Activated naive CD4-positive, alpha-beta T cell treated with anti-CD3 and anti-CD28 coated beads, Interleukin-2, amount 50 U/mL, for 16 hours (primary cell): Measurements from ENCODE around the gene ACSF3.
"Not testable (repeated sequence)": the region's sequence is repeated elsewhere in the genome, so short reads cannot be mapped to it uniquely, and the experiment has no call there.

ENCODE experiments used
- DNase-seq: peaks from one replicate; pipeline ENCODE4 v3.0.0-alpha.2; 2020

ACSF3 gene

GRCh38 chr16:89177501-89177900 is 83.8 kb downstream of the ACSF3 start:
- no peak for DNase-seq

GRCh38 chr16:89178453-89179147 is 84.9 kb downstream of the ACSF3 start:
- no peak for DNase-seq

- DNase-seq, result no peak
Measured at GRCh38 chr16:89179148-89179484, 85.5 kb downstream of the ACSF3 start.

- no peak for DNase-seq
Measured at GRCh38 chr16:89179656-89180315, 86.1 kb downstream of the ACSF3 start.

- no peak for DNase-seq
Measured at GRCh38 chr16:89183463-89183862, 89.8 kb downstream of the ACSF3 start.

GRCh38 chr16:89183975-89184676 is 90.5 kb downstream of the ACSF3 start:
- DNase-seq, result no peak

- DNase-seq, result no peak
Measured at GRCh38 chr16:89184677-89184932, 91.0 kb downstream of the ACSF3 start.

GRCh38 chr16:89184933-89185794 is 91.5 kb downstream of the ACSF3 start:
- DNase-seq, result no peak

GRCh38 chr16:89185887-89186592 is 92.4 kb downstream of the ACSF3 start:
- DNase-seq, result not testable (repeated sequence)

GRCh38 chr16:89186593-89187031 is 93.0 kb downstream of the ACSF3 start:
- DNase-seq, result not testable (repeated sequence)

GRCh38 chr16:89187032-89187769 is 93.5 kb downstream of the ACSF3 start:
- DNase-seq, result peak; percentile 60

GRCh38 chr16:89187770-89188392 is 94.2 kb downstream of the ACSF3 start:
- DNase-seq, result no peak

GRCh38 chr16:89188471-89189357 is 95.1 kb downstream of the ACSF3 start:
- DNase-seq, result not testable (repeated sequence)

GRCh38 chr16:89189358-89190025 is 95.8 kb downstream of the ACSF3 start:
- no peak for DNase-seq

- DNase-seq, result no peak
Measured at GRCh38 chr16:89190150-89190958, 96.7 kb downstream of the ACSF3 start.

- DNase-seq, result no peak
Measured at GRCh38 chr16:89191033-89191900, 97.6 kb downstream of the ACSF3 start.

GRCh38 chr16:89191901-89192185 is 98.2 kb downstream of the ACSF3 start:
- no peak for DNase-seq
